Natural killer cell (primary cell): ENCODE results near the gene TMEM255B. TPM values are rescaled to one million over a fixed set of nuclear protein-coding genes. Genes with fewer than 3 reads are reported as not detected.

Experiments used
- ATAC-seq, 3 donors: fragments of 150-1000 bp in 2 of 3; fragments of 200-7000 bp in 1 of 3; cut with Tn5 transposase; 1 replicate in 1 of 3; 2 replicates in 2 of 3; pipeline ENCODE4 v1.10.0; 2021; ENCODE audit warnings: mild to moderate bottlenecking in 2 of 3, moderate library complexity in 2 of 3
- DNase-seq, 2 donors: peaks; one replicate each; pipeline versions ENCODE4 v3.0.0 to v3.0.0-alpha.2; 2013 to 2021; ENCODE audit warnings: mixed read lengths in 1 of 2
- H3K27ac ChIP-seq: one replicate; pipeline ENCODE4 v1.5.1; 2013; ENCODE audit warnings: mild to moderate bottlenecking, low read length
- H3K27me3 ChIP-seq: one replicate; pipeline ENCODE4 v1.6.1; 2013; ENCODE audit warnings: low read length; ENCODE audit not compliant: control insufficient read depth, insufficient read depth
- H3K36me3 ChIP-seq: one replicate; pipeline ENCODE4 v1.6.1; 2013; ENCODE audit warnings: low read length; ENCODE audit not compliant: control insufficient read depth, insufficient read depth
- H3K4me1 ChIP-seq: one replicate; pipeline ENCODE4 v1.6.1; 2013; ENCODE audit warnings: low read length; ENCODE audit not compliant: control insufficient read depth, insufficient read depth
- H3K4me3 ChIP-seq: one replicate; pipeline ENCODE4 v1.5.1; 2013; ENCODE audit warnings: low read length
- H3K9me3 ChIP-seq: one replicate; pipeline ENCODE4 v1.6.1; 2013; ENCODE audit warnings: low read length; ENCODE audit not compliant: control insufficient read depth, insufficient read depth
- H3K27ac Mint-ChIP-seq, 2 donors: one replicate each; pipeline ENCODE4 v1.8.0; 2022; ENCODE audit warnings: mild to moderate bottlenecking in 2 of 2, mixed read lengths in 2 of 2, moderate library complexity in 1 of 2
- H3K27me3 Mint-ChIP-seq, 2 donors: one replicate each; pipeline ENCODE4 v1.8.0; 2022; ENCODE audit warnings: low read depth in 2 of 2, mixed read lengths in 2 of 2
- H3K36me3 Mint-ChIP-seq: one replicate; pipeline ENCODE4 v1.8.0; 2022; ENCODE audit warnings: mixed read lengths
- H3K4me1 Mint-ChIP-seq, 2 donors: one replicate each; pipeline ENCODE4 v1.8.0; 2022; ENCODE audit warnings: mixed read lengths in 2 of 2
- H3K4me3 Mint-ChIP-seq: one replicate; pipeline ENCODE4 v1.8.0; 2022; ENCODE audit warnings: mild to moderate bottlenecking, moderate library complexity, mixed read lengths
- H3K9me3 Mint-ChIP-seq, 2 donors: one replicate each; pipeline ENCODE4 v1.8.0; 2022; ENCODE audit warnings: mixed read lengths in 2 of 2
- CTCF ChIP-seq: fragments of 200-600 bp; IDR thresholded peaks from one replicate; pipeline ENCODE4 v1.8.0; 2022; ENCODE audit warnings: antibody characterized with exemption
- WGBS: methylation state at CpG from one replicate; pipeline ENCODE4 v1.1.7; 2013; ENCODE audit warnings: missing lambda C conversion rate; ENCODE audit not compliant: insufficient coverage; 5-methylcytosine and 5-hydroxymethylcytosine counted together
- intact Hi-C: fragments of 100-400 bp; cut with micrococcal nuclease; formaldehyde crosslinking; loops from one replicate; pipeline ENCODE4 v1.14.2; 2022
- total RNA-seq, 4 donors: library from RNA; stranded (reverse); fragments of 120-200 nt in 1 of 4; gene quantifications; one replicate each; pipeline versions ENCODE4 v1.2.3 to v1.2.4, GENCODE V29; 2013 to 2022

Gene TMEM255B
- total RNA-seq, 3 donors from 2014 or later (not counting 1 experiment from before 2014, with no cell fraction given) = 0.38 to 3.0 (median 1.0) TPM

- Mint-ChIP-seq H3K4me3 (peak overlapping the region; percentile 42), H3K36me3 (no peaks in the 10 kb centered on the region), H3K27ac (no peak overlapping the region), H3K4me1 (peaks cover 5 to 16% of the 10 kb centered on the region in 2 donors), H3K27me3 (peaks cover 50 to 59% of the 10 kb centered on the region in 2 donors), H3K9me3 (no peaks in the 10 kb centered on the region)
- H3K36me3 ChIP-seq = no peaks in the 10 kb centered on the region
- intact Hi-C loops = no loop called here
- no peaks in the 10 kb centered on the region for H3K9me3 ChIP-seq
- 90% methylated on average over 3 of the region's 4 CpGs for WGBS
- DNase-seq = no peak
- peaks cover 20% of the 10 kb centered on the region for H3K4me1 ChIP-seq
- no peak overlapping the region for H3K4me3 ChIP-seq
- H3K27me3 ChIP-seq = peaks cover 26% of the 10 kb centered on the region
- H3K27ac ChIP-seq = no peak overlapping the region
- no peak for TF ChIP-seq CTCF
- no peak for ATAC-seq
These were observed 106.4 kb downstream of the TMEM255B start for GRCh38 chr13:113865427-113865826.

Other genes starting within 250 kb of the TMEM255B start
- gene TFDP1, start 174.5 kb upstream of the TMEM255B start, total RNA-seq = 10 to 100 TPM; 26.3 to 44.3 (median 29.2) TPM
- not detected for gene ATP4B, start 101.0 kb upstream of the TMEM255B start, total RNA-seq
- gene GRK1, start 92.0 kb upstream of the TMEM255B start, total RNA-seq = not detected
- 1 to 10 TPM in 1 of 3 donors, under 1 TPM in 2; 0.40 to 1.4 (median 0.41) TPM for gene GAS6, start 104.8 kb downstream of the TMEM255B start, total RNA-seq
- 10 to 100 TPM; 21.1 to 23.9 (median 23.5) TPM for gene C13orf46, start 214.8 kb downstream of the TMEM255B start, total RNA-seq